Cardiac muscle cell (in vitro differentiated cells and primary cell): ENCODE results near the gene CTAGE9. TPM values are rescaled to one million over a fixed set of nuclear protein-coding genes. Genes with fewer than 3 reads are reported as not detected.

ENCODE experiments used
- DNase-seq, 2 donors: peaks; one replicate each; pipeline versions ENCODE4 v3.0.0 to v3.0.0-alpha.2; 2010 to 2017; ENCODE audit warnings: low read depth in 1 of 2, low spot score in 1 of 2
- H3K27ac ChIP-seq: fragments of 200-600 bp; sonication (generic); 2 replicates; pipeline ENCODE4 v1.5.1; 2016
- H3K27me3 ChIP-seq: fragments of 200-600 bp; sonication (generic); 2 replicates; pipeline ENCODE4 v1.6.0; 2016; ENCODE audit warnings: control low read depth
- H3K36me3 ChIP-seq: fragments of 200-600 bp; sonication (generic); 2 replicates; pipeline ENCODE4 v1.5.1; 2016; ENCODE audit warnings: control low read depth
- H3K4me1 ChIP-seq: fragments of 200-600 bp; sonication (generic); 2 replicates; pipeline ENCODE4 v1.8.1; 2017; ENCODE audit warnings: low read depth, mild to moderate bottlenecking, mixed run types
- H3K4me3 ChIP-seq: fragments of 200-600 bp; sonication (generic); 2 replicates; pipeline ENCODE4 v1.5.1; 2016; ENCODE audit warnings: mild to moderate bottlenecking
- H3K9me3 ChIP-seq: fragments of 200-600 bp; sonication (generic); 2 replicates; pipeline ENCODE4 v1.5.1; 2017; ENCODE audit warnings: low read depth, mild to moderate bottlenecking, control low read depth
- polyA plus RNA-seq: library from polyadenylated mRNA; unstranded; fragments of >200 nt; fragmentation: Nextera tagmentation; extraction: Ambion mirVana; gene quantifications from 2 replicates; pipeline ENCODE4 v1.2.1, GENCODE V29; 2016
- total RNA-seq: library from RNA; depleted of rRNA; stranded (reverse); fragments of >200 nt; gene quantifications from 2 replicates; pipeline ENCODE4 v1.2.3, GENCODE V29; 2016
- TF ChIP-seq, protein P1 (sequence below): IDR thresholded peaks from 2 replicates; pipeline ENCODE4 v1.5.1; 2012; ENCODE audit warnings: low read depth, mild to moderate bottlenecking, low read length

Gene CTAGE9
- total and polyA plus RNA-seq, 2 experiments from 2014 or later = not detected

DNA sequence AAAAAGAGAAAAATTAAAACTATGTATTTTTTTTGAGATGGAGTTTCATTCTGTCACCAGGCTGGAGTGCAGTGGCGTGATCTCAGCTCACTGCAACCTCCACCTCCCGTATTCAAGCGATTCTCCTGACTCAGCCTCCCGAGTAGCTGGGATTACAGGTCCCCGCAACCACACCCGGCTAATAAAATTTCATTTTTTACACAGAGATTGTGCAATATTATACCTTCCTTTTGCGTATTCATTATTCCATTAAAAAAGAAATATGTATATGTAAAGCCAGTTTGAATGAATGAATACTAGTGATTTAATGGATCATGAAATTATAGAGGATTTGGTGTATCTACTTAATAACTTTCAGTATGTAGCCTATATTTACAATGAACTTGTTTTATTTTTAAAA, 38.2 kb upstream of the CTAGE9 start:
- TF ChIP-seq, protein P1, sequence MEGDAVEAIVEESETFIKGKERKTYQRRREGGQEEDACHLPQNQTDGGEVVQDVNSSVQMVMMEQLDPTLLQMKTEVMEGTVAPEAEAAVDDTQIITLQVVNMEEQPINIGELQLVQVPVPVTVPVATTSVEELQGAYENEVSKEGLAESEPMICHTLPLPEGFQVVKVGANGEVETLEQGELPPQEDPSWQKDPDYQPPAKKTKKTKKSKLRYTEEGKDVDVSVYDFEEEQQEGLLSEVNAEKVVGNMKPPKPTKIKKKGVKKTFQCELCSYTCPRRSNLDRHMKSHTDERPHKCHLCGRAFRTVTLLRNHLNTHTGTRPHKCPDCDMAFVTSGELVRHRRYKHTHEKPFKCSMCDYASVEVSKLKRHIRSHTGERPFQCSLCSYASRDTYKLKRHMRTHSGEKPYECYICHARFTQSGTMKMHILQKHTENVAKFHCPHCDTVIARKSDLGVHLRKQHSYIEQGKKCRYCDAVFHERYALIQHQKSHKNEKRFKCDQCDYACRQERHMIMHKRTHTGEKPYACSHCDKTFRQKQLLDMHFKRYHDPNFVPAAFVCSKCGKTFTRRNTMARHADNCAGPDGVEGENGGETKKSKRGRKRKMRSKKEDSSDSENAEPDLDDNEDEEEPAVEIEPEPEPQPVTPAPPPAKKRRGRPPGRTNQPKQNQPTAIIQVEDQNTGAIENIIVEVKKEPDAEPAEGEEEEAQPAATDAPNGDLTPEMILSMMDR = no peak
- Histone ChIP-seq H3K4me1 (no peaks in the 10 kb centered on the region), H3K4me3 (no peak overlapping the region), H3K27me3 (no peaks in the 10 kb centered on the region), H3K9me3 (no peaks in the 10 kb centered on the region), H3K27ac (no peak overlapping the region), H3K36me3 (no peaks in the 10 kb centered on the region)
- no peak for DNase-seq

DNA sequence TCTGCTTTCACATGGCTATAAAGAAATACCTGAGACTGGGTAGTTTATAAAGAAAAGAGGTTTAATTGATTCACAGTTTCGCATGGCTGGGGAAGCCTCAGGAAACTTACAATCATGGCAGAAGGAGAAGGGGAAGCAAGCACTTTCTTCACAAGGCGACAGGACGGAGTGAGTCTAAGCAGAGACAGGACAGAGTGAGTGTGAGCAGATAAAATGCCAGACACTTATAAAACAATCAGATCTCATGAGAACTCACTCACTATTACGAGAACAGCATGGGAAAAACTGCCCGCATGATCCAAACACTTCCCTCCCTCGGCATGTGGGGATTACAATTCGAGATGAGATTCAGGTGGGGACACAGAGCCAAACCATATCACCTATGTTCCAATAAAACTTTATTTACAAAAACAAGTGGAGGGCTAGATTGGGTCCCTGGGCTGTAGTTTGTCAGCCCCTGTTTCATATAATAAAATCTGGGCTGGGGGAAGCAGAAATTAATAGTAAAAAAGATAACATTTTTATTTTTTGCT, 37.1 kb upstream of the CTAGE9 start:
- TF ChIP-seq, protein P1 = no peak
- Histone ChIP-seq H3K9me3 (no peaks in the 10 kb centered on the region), H3K27me3 (no peaks in the 10 kb centered on the region), H3K4me1 (no peaks in the 10 kb centered on the region), H3K27ac (peak overlapping the region; percentile 34), H3K36me3 (no peaks in the 10 kb centered on the region), H3K4me3 (no peak overlapping the region)
- DNase-seq = peak in 1 of 2 donors; percentile 38

DNA sequence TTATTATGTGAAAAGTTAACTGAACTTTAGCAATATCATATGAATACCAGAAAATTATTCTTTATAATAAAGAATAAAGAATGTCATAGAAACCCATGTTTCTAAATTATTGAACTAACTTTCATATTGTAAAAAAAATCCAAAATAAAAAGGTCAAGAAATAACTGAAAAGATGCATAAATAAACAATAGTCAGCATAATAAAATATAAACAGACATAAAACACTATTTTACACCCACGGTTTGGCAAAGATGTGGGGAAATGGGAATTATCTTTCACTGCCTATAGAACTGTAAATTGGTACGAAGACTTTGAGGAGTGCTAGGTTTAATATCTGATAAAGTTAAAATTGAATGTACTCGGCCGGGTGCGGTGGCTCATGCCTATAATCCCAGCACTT, 34.7 kb upstream of the CTAGE9 start:
- Histone ChIP-seq H3K4me1 (no peaks in the 10 kb centered on the region), H3K4me3 (no peak overlapping the region), H3K36me3 (no peaks in the 10 kb centered on the region), H3K9me3 (no peaks in the 10 kb centered on the region), H3K27me3 (no peaks in the 10 kb centered on the region), H3K27ac (no peak overlapping the region)
- TF ChIP-seq, protein P1 = no peak
- DNase-seq = no peak

DNA sequence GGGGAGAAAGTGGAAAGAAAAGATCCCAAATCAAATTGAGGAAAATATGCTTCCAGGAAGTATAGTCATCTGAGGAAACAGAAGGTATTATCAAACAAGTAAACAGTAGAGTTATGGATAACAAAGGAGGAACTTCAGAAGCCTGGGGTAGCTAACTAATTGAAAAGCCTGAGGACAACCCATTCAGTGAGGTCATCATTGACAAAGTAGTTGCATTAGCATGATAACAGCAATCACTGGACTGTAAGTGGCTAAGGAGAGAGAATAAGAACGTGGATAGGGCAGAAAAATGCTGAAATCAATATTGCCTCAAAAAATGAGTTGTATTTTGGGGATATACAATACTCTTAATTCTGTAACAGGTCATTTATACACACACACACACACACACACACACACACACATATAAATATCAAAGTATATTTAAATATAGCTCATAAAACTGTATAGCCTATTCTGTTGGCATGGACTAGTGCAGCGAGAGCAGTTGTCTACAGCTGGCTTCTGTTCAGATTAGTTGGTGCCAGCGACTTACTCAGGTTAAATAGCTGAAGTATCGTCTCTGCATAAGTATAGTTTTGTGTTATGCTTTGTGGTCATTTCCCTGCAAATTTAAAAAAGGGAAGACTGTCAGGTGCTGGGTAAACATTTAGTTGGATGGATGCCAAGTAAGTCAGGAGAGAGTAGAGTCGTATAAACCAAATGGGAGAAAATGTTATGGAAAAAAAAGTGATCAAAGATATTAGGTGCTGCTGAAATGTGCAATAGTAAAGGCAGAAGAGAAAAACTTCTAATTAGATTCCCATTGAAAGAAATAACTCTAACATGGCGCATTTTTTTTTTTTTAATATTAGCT, 33.8 kb upstream of the CTAGE9 start:
- DNase-seq = no peak
- Histone ChIP-seq H3K27ac (no peak overlapping the region), H3K4me3 (no peak overlapping the region), H3K27me3 (no peaks in the 10 kb centered on the region), H3K9me3 (no peaks in the 10 kb centered on the region), H3K4me1 (no peaks in the 10 kb centered on the region), H3K36me3 (no peaks in the 10 kb centered on the region)
- TF ChIP-seq, protein P1 = no peak

DNA sequence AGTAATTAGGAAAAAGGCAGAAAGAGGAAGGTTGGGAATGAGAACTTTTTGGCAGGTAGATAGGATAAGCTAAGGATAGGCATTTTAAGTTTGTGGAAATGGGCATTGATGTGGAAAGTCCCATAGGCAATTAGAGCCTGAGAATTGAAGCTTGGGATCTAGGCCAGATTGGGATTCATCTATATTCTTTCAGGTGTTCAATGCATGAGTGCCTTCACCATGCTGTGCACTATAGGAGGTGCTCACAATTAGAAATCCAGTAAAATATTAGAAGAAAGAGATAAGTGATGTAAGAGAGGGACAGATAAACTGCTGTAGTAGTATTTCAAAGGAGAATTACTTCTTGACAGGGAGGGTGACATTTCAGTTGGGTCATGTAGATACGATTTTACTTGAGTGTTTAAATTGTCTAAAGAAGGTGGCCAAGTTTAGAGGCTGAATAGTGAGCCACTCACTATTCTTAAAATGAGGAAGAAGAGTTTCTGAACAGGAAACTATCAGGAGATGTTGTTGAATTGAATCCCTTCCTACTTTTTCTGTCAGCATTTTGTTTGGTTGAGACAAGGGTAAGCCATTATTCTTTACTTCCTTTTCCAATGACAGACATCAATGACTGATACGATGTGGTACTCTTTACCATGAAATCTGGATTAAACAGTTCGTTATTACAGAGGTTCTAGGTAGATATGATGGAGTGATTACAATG, 31.0 kb upstream of the CTAGE9 start:
- no peaks in the 10 kb centered on the region for H3K27me3 ChIP-seq
- DNase-seq = no peak
- no peaks in the 10 kb centered on the region for H3K36me3 ChIP-seq
- no peaks in the 10 kb centered on the region for H3K9me3 ChIP-seq
- H3K27ac ChIP-seq = no peak overlapping the region
- TF ChIP-seq, protein P1 = no peak
- H3K4me3 ChIP-seq = no peak overlapping the region
- H3K4me1 ChIP-seq = peaks cover 3% of the 10 kb centered on the region
